Transverse colon (tissue), 4 donors: ENCODE measurements around the gene PRDM1. TPM values are rescaled to one million over a fixed set of nuclear protein-coding genes. Genes with fewer than 3 reads are reported as not detected.
A peak's percentile ranks its signal among the peaks of the same experiment; 100 is the strongest.

Source experiments
- DNase-seq: peaks from one replicate; pipeline ENCODE4 v3.0.0-alpha.2; 2019
- H3K27ac ChIP-seq, 4 donors: fragments of 200-600 bp; sonication (generic); 2 replicates each; pipeline ENCODE4 v1.5.1; 2016 to 2018; ENCODE audit warnings: inconsistent platforms in 4 of 4
- H3K27me3 ChIP-seq: fragments of 200-600 bp; sonication (generic); 2 replicates; pipeline ENCODE4 v1.5.1; 2017; ENCODE audit warnings: inconsistent platforms
- H3K36me3 ChIP-seq, 4 donors: fragments of 200-600 bp; sonication (generic); 2 replicates each; pipeline ENCODE4 v1.5.1; 2017 to 2019; ENCODE audit warnings: inconsistent platforms in 4 of 4
- H3K4me1 ChIP-seq, 4 donors: fragments of 200-600 bp; sonication (generic); 2 replicates each; pipeline ENCODE4 v1.5.1; 2017 to 2020; ENCODE audit warnings: inconsistent platforms in 4 of 4
- H3K4me3 ChIP-seq, 4 donors: fragments of 200-600 bp; sonication (generic); 1 replicate in 1 of 4; 2 replicates in 3 of 4; pipeline versions ENCODE4 v1.5.1 to v1.6.1; 2017 to 2019; ENCODE audit warnings: inconsistent platforms in 4 of 4
- H3K9me3 ChIP-seq, 2 donors: fragments of 200-600 bp; sonication (generic); 2 replicates each; pipeline ENCODE4 v1.5.1; 2017 to 2019; ENCODE audit warnings: inconsistent platforms in 2 of 2
- EP300 ChIP-seq: sonication (generic); formaldehyde crosslinking; IDR thresholded peaks from one replicate; pipeline ENCODE4 v1.6.1; 2017; ENCODE audit warnings: antibody characterized with exemption, low read depth
- POLR2A ChIP-seq: fragments of 450-650 bp; IDR thresholded peaks from one replicate; pipeline ENCODE4 v1.6.1; 2016; ENCODE audit warnings: antibody characterized with exemption, mild to moderate bottlenecking, moderate library complexity
- POLR2AphosphoS5 ChIP-seq, 3 donors: sonication (generic); formaldehyde crosslinking; IDR thresholded peaks; one replicate each; pipeline ENCODE4 v1.6.1; 2016; ENCODE audit warnings: antibody characterized with exemption in 3 of 3
- WGBS, 2 donors: methylation state at CpG; one replicate each; pipeline ENCODE4 v1.1.5; 2018; ENCODE audit warnings: low coverage in 1 of 2; 5-methylcytosine and 5-hydroxymethylcytosine counted together
- in situ Hi-C, 4 donors: fragments of 200-750 bp; cut with MboI; loops; one replicate each; pipeline versions ENCODE4 v1.15.0 to v1.15.1; 2017; ENCODE audit warnings: low sequenced_read_pairs in 3 of 4, low pct_ligation_motif_present in 1 of 4, low pct_unique_long_range_greater_than_20kb in 1 of 4
- intact Hi-C: fragments of 100-400 bp; cut with DNase I; formaldehyde crosslinking; loops from one replicate; pipeline ENCODE4 v1.15.1; 2023; ENCODE audit warnings: low total_unique reads
- total RNA-seq, 4 donors: library from RNA; depleted of rRNA; stranded (reverse); fragments of >200 nt; gene quantifications; one replicate each; pipeline ENCODE4 v1.1.0, GENCODE V29; 2016
- TF ChIP-seq, protein P1 (sequence below), 5 experiments: fragments of 200-600 bp in 3 of 5; fragments of 450-650 bp in 2 of 5; sonication (generic) in 3 of 5; IDR thresholded peaks; 1 replicate in 2 of 5; 2 replicates in 3 of 5; pipeline ENCODE4 v1.5.1; 2016 to 2017; ENCODE audit warnings: antibody characterized with exemption in 5 of 5, inconsistent platforms in 3 of 5, mild to moderate bottlenecking in 2 of 5, moderate library complexity in 1 of 5

Gene PRDM1
- total RNA-seq, 4 donors from 2014 or later: 2.4 to 32.4 (median 18.6) TPM

DNA sequence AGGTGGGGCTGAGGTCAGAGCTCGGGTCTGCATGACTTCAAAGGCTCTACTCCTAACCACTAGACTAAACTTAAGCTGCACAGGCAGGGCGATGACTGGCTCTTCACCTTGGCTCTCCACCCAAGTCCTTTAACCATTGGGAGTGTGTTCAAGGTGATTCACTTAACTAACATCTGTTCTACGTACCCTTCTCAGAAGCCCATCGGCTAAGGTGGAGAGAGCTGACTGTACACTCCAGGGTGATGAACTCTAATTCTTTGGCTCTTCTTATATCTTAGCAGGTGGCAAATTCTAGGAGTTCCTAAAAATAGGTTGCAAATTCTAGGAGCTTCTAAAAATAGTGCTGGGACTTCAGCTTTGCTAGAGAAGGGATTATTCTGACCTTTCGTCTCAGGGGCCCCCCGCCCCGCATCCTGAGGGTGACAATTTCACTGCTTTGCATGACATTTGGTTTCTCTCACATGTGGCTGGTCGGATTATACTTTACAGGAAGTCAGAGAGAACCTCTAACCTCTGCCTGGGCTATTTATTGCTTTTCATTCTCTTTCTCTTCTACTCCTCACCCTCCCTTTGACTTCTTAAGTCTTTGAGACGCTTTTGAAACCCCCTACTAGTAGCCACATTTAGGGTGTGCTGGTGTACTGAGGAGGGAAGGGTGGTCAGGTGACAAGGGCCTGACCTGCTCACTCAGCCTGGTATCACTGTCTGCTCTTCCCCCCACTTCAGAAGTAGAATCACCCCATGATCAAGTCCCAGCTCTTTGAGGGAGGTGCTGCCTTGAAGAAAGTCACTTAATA, 55.5 kb downstream of the PRDM1 start:
- Histone ChIP-seq H3K9me3 (no peaks in the 10 kb centered on the region), H3K36me3 (no peaks in the 10 kb centered on the region), H3K27ac (peak overlapping the region in 3 of 4 donors; percentile 11 to 62 (median 49)), H3K4me1 (no peaks in the 10 kb centered on the region), H3K27me3 (no peaks in the 10 kb centered on the region), H3K4me3 (no peak overlapping the region)
- 57 to 64% methylated on average over 1 to 9 of the region's 9 CpGs for WGBS, 2 donors
- DNase-seq: peak; percentile 58
- TF ChIP-seq, protein P1, sequence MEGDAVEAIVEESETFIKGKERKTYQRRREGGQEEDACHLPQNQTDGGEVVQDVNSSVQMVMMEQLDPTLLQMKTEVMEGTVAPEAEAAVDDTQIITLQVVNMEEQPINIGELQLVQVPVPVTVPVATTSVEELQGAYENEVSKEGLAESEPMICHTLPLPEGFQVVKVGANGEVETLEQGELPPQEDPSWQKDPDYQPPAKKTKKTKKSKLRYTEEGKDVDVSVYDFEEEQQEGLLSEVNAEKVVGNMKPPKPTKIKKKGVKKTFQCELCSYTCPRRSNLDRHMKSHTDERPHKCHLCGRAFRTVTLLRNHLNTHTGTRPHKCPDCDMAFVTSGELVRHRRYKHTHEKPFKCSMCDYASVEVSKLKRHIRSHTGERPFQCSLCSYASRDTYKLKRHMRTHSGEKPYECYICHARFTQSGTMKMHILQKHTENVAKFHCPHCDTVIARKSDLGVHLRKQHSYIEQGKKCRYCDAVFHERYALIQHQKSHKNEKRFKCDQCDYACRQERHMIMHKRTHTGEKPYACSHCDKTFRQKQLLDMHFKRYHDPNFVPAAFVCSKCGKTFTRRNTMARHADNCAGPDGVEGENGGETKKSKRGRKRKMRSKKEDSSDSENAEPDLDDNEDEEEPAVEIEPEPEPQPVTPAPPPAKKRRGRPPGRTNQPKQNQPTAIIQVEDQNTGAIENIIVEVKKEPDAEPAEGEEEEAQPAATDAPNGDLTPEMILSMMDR (IDR thresholded peaks at IDR 0.05): no peak
- TF ChIP-seq POLR2AphosphoS5 (IDR thresholded peaks at IDR 0.05): no peak
- no peak for TF ChIP-seq POLR2A
- TF ChIP-seq EP300: no peak
- intact Hi-C loops (no loop called here), in situ Hi-C loops (no loop called here)

DNA sequence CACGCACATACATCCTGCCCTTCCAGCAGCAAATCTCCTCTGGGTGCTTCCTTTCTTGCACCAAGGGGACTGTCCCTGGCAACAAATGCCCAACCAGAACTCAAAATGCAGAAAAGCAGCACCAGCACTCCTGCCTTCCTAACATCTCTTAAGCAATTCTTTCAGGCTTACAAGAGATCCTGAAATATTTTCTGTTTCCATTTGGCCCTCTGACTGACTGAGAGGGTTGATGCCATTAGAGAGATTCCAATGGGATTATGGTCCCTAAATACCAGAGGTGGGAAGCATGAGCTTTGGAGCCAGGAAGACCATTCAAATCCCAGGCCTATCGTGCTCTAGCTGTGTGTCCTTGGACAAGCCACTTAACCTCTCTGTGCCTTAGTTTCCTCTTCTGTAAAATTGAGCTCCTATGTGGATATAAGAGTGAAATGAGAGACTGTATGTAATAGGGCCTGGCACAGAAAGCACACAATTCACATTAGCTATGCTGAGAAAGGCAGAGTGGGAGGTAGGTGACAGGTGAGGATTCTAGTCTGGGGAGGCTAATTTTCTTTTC, 56.8 kb downstream of the PRDM1 start:
- Histone ChIP-seq H3K4me3 (no peak overlapping the region), H3K9me3 (no peaks in the 10 kb centered on the region), H3K27ac (peak overlapping the region in 2 of 4 donors; percentile 49 to 62), H3K36me3 (no peaks in the 10 kb centered on the region), H3K4me1 (no peaks in the 10 kb centered on the region), H3K27me3 (no peaks in the 10 kb centered on the region)
- in situ Hi-C loops (no loop called here), intact Hi-C loops (no loop called here)
- DNase-seq: no peak
- TF ChIP-seq EP300 (no peak), POLR2AphosphoS5 (IDR thresholded peaks at IDR 0.05) (no peak), POLR2A (no peak)
- TF ChIP-seq, protein P1 (IDR thresholded peaks at IDR 0.05): no peak
- 93% methylated on average over 2 of the region's 2 CpGs; no CpG with 5 or more reads in 1 of the 2 donors for WGBS, 2 donors

DNA sequence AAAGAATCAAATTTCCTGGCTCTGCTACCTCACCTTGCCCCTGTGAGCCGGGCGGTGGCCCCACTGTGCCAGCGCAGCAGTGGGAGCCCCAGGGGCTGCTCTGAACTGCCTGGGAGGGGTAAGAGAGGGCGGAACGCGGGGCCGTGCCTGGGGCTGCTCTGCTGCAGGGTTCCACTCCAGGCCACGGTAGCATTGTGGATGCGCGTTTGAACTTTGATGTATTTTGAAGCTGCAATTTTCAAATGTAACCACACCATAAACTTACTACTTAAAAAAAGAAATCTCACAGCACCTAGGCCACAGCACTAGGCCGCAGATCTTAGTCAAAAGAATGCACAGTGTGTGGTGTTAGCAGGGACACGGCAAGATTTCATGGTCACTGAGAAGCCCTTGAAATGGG, 57.5 kb downstream of the PRDM1 start:
- TF ChIP-seq EP300 (no peak), POLR2AphosphoS5 (IDR thresholded peaks at IDR 0.05) (no peak), POLR2A (no peak)
- TF ChIP-seq, protein P1 (IDR thresholded peaks at IDR 0.05): no peak
- in situ Hi-C loops: no loop called here
- WGBS, 2 donors: 87 to 92% methylated on average over 8 to 12 of the region's 12 CpGs

DNA sequence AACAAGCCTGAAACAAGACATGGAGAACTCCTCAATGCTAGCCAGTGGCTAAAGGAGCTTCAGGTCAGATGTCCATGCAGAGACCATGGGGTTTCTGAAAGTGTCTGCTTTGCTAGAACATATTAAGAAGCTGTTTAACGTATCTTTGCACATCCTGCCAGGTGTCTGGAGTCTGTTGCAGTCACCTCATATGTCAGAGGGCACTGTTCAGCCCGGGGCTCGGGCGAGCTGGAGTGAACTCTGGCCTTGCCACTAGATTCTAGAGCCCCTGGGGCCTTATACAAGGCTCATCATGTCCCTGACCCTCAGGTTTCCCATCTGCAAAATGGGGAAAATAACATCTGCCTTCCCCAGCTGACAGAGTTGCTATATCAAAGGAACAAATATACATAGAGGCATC, 59.0 kb downstream of the PRDM1 start:
- WGBS, 2 donors: 46% methylated on average over 4 of the region's 4 CpGs; no CpG with 5 or more reads in 1 of the 2 donors

More for the DNA sequence above, 57.5 kb downstream of the PRDM1 start:
- Histone ChIP-seq H3K9me3 (no peaks in the 10 kb centered on the region), H3K27ac (no peak overlapping the region), H3K4me3 (no peak overlapping the region), H3K36me3 (no peaks in the 10 kb centered on the region), H3K27me3 (no peaks in the 10 kb centered on the region), H3K4me1 (no peaks in the 10 kb centered on the region)
- DNase-seq: no peak
- intact Hi-C loops: no loop called here

More for the DNA sequence above, 59.0 kb downstream of the PRDM1 start:
- Histone ChIP-seq H3K4me1 (no peaks in the 10 kb centered on the region), H3K36me3 (no peaks in the 10 kb centered on the region), H3K9me3 (no peaks in the 10 kb centered on the region), H3K27ac (no peak overlapping the region), H3K27me3 (no peaks in the 10 kb centered on the region), H3K4me3 (no peak overlapping the region)
- in situ Hi-C loops: no loop called here
- intact Hi-C loops: no loop called here
- no peak for DNase-seq
- TF ChIP-seq POLR2A (no peak), EP300 (no peak), POLR2AphosphoS5 (IDR thresholded peaks at IDR 0.05) (no peak)
- TF ChIP-seq, protein P1 (IDR thresholded peaks at IDR 0.05): no peak
